ENCODE results near the gene GLI2.

DNA sequence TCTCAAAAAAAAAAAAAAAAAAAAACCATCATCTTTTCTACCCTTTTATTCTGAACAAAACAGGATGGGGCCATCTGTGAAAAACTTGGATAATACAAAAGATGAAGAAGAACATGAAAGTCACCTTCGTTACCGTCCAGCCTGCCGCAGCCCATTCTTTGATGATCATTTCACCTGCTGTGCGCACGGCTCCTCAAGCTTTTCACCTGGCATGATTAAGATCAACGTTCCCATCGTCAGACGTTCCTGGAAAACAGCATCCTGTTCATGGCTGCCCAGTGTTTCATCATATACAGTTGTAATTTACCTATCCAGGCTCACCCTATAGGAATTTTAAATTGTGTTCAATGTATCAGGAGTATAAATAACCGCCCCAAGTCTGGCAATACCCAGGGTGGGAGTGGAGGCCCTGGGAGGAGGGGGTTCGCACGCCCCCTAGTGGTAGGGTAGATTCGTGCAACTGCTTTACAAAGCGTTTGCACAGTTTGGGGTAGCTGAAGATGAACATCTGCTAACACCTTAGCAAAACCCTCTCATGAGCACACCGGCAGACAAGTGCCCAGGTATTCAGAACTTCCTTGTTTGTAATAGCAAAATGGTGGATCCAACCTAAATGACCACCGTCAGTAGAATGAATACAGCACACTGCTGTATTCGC is 49.0 kb upstream of the GLI2 start:
- TF ChIP-seq POLR2A (IDR thresholded peaks at IDR 0.05) = no peak
- TF ChIP-seq, protein P1, sequence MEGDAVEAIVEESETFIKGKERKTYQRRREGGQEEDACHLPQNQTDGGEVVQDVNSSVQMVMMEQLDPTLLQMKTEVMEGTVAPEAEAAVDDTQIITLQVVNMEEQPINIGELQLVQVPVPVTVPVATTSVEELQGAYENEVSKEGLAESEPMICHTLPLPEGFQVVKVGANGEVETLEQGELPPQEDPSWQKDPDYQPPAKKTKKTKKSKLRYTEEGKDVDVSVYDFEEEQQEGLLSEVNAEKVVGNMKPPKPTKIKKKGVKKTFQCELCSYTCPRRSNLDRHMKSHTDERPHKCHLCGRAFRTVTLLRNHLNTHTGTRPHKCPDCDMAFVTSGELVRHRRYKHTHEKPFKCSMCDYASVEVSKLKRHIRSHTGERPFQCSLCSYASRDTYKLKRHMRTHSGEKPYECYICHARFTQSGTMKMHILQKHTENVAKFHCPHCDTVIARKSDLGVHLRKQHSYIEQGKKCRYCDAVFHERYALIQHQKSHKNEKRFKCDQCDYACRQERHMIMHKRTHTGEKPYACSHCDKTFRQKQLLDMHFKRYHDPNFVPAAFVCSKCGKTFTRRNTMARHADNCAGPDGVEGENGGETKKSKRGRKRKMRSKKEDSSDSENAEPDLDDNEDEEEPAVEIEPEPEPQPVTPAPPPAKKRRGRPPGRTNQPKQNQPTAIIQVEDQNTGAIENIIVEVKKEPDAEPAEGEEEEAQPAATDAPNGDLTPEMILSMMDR (IDR thresholded peaks at IDR 0.05) = no peak
- TF ChIP-seq POLR2AphosphoS5 (IDR thresholded peaks at IDR 0.05) = no peak
